ENCODE measurements around the gene EPC1.
"Not testable (repeated sequence)": the region's sequence is repeated elsewhere in the genome, so short reads cannot be mapped to it uniquely, and the experiment has no call there.

Gene EPC1

GRCh38 chr10:32256613-32257437 is 90.1 kb downstream of the EPC1 start:
- peak; percentile 63 for DNase-seq (ENCODE audit: low read depth)
- TF ChIP-seq CTCF (IDR thresholded peaks at IDR 0.05; ENCODE audit: insufficient read depth, low read depth, low read length, missing control alignments): peak; percentile 98
- no peak overlapping the region for H3K4me3 ChIP-seq (ENCODE audit: low read length)

GRCh38 chr10:32253821-32254220 is 93.1 kb downstream of the EPC1 start:
- DNase-seq (ENCODE audit: low read depth): no peak
- H3K4me3 ChIP-seq (ENCODE audit: low read length): no peak overlapping the region
- TF ChIP-seq CTCF (IDR thresholded peaks at IDR 0.05; ENCODE audit: insufficient read depth, low read depth, low read length, missing control alignments): no peak

- no peak overlapping the region for H3K4me3 ChIP-seq (ENCODE audit: low read length)
- no peak for TF ChIP-seq CTCF (IDR thresholded peaks at IDR 0.05; ENCODE audit: insufficient read depth, low read depth, low read length, missing control alignments)
- peak; percentile 96 for DNase-seq (ENCODE audit: low read depth)
These were observed 93.7 kb downstream of the EPC1 start for GRCh38 chr10:32253276-32253675.

GRCh38 chr10:32250489-32250888 is 96.5 kb downstream of the EPC1 start:
- DNase-seq (ENCODE audit: low read depth); H3K4me3 ChIP-seq (ENCODE audit: low read length): not testable (repeated sequence)

GRCh38 chr10:32246685-32247084 is 100.3 kb downstream of the EPC1 start:
- no peak for TF ChIP-seq CTCF (IDR thresholded peaks at IDR 0.05; ENCODE audit: insufficient read depth, low read depth, low read length, missing control alignments)
- DNase-seq (ENCODE audit: low read depth): no peak
- H3K4me3 ChIP-seq (ENCODE audit: low read length): no peak overlapping the region

- H3K4me3 ChIP-seq (ENCODE audit: low read length): no peak overlapping the region
- DNase-seq (ENCODE audit: low read depth): no peak
- no peak for TF ChIP-seq CTCF (IDR thresholded peaks at IDR 0.05; ENCODE audit: insufficient read depth, low read depth, low read length, missing control alignments)
These were observed 101.2 kb downstream of the EPC1 start for GRCh38 chr10:32245760-32246159.

- DNase-seq (ENCODE audit: low read depth): no peak
- TF ChIP-seq CTCF (IDR thresholded peaks at IDR 0.05; ENCODE audit: insufficient read depth, low read depth, low read length, missing control alignments): no peak
- H3K4me3 ChIP-seq (ENCODE audit: low read length): no peak overlapping the region
These were observed 102.3 kb downstream of the EPC1 start for GRCh38 chr10:32244421-32245207.
